Fibroblast of villous mesenchyme (primary cell): ENCODE results near the gene TOX4. TPM values are rescaled to one million over a fixed set of nuclear protein-coding genes. Genes with fewer than 3 reads are reported as not detected.

Experiments
- DNase-seq: peaks from one replicate; pipeline ENCODE4 v3.0.0-alpha.2; 2010; ENCODE audit warnings: low read depth
- H3K4me3 ChIP-seq: 2 replicates; pipeline ENCODE4 v1.5.1; 2011; ENCODE audit warnings: low read depth, mild to moderate bottlenecking, low read length
- total RNA-seq: library from RNA; depleted of rRNA; stranded (reverse); fragments of >200 nt; gene quantifications from 2 replicates; pipeline ENCODE4 v1.2.3, GENCODE V29; 2012
- TF ChIP-seq, protein P1 (sequence below): IDR thresholded peaks from 2 replicates; pipeline ENCODE4 v1.5.1; 2012; ENCODE audit warnings: low read depth, mild to moderate bottlenecking, low read length; ENCODE audit not compliant: insufficient read depth

TOX4 gene
- total RNA-seq, 1 donor, result 39.3 TPM

GRCh38 chr14:21518725-21519124 is 41.7 kb downstream of the TOX4 start:
- DNase-seq, result no peak
- H3K4me3 ChIP-seq, result no peak overlapping the region
- TF ChIP-seq, protein P1, sequence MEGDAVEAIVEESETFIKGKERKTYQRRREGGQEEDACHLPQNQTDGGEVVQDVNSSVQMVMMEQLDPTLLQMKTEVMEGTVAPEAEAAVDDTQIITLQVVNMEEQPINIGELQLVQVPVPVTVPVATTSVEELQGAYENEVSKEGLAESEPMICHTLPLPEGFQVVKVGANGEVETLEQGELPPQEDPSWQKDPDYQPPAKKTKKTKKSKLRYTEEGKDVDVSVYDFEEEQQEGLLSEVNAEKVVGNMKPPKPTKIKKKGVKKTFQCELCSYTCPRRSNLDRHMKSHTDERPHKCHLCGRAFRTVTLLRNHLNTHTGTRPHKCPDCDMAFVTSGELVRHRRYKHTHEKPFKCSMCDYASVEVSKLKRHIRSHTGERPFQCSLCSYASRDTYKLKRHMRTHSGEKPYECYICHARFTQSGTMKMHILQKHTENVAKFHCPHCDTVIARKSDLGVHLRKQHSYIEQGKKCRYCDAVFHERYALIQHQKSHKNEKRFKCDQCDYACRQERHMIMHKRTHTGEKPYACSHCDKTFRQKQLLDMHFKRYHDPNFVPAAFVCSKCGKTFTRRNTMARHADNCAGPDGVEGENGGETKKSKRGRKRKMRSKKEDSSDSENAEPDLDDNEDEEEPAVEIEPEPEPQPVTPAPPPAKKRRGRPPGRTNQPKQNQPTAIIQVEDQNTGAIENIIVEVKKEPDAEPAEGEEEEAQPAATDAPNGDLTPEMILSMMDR, result no peak

- no peak for DNase-seq
- no peak overlapping the region for H3K4me3 ChIP-seq
- TF ChIP-seq, protein P1, result no peak
These were observed 43.8 kb downstream of the TOX4 start for GRCh38 chr14:21520767-21521166.

DNA sequence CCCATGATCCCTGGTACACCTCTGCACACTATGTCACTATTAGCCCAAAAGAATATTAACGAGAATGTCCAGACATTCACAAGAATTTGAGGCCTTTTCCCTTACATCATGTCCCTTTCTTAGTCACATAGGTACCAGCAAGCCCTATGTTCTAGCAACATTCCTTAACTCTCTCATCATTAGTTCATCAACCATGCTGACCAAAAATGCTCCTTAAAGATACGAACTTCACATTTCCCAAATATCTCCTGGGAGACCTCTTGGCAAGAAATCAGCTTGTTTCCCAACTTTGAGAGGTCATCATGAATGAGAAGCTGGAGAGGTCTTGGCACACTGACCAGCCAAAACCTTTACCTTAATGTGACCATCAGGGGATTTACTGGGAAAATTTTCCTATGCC is 44.5 kb downstream of the TOX4 start:
- peak; percentile 52 for DNase-seq
- TF ChIP-seq, protein P1, result no peak
- no peak overlapping the region for H3K4me3 ChIP-seq

- TF ChIP-seq, protein P1, result no peak
- DNase-seq, result no peak
- H3K4me3 ChIP-seq, result no peak overlapping the region
These were observed 46.2 kb downstream of the TOX4 start for GRCh38 chr14:21523203-21523602.

DNA sequence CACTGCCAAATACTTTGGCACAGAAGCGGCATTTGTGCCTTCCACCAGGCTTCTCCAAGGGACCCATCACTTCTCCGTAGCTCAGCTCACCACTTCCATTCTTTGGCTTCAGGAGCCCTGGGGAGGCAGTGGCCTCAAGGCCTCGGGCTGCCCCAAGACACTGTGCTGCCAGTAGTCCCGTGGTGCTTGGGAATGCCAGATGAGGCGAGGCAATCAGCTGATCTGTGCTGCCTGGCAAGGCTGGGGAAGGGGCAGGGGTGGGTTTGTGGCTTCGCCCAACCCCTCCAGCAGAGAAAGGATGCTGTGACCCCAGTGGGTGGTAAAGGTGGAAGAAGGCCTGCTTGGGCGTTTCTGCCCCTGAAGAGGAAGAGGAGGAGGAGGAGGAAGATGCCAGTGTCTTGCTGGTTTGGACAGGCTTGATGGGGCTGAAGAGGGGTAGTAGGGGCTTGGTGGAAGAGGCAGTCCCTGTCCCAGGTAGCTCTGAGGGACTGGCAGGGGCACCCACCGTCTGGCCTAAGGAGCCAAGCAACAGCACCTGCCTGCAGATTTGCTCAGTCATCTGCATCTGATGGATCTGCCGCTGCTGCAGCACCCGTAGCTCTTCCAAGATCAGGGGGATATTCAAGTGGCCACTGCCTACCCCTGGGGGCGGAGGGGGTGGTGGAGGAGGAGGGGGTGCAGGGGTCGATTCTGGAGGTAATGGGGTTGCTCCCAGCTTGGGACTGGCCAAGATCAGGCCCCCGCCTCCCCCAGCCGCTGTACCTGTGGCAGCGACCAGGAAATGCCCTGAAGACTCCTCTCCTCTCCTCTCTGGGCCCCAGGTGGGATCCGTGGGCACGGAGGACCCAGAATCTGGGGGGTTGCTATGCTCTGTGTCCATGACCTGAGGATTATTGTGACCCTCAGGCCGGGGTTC is 47.8 kb downstream of the TOX4 start:
- DNase-seq, result no peak
- TF ChIP-seq, protein P1, result no peak
- H3K4me3 ChIP-seq, result peak overlapping the region; percentile 81

GRCh38 chr14:21525571-21525961 is 48.6 kb downstream of the TOX4 start:
- DNase-seq, result no peak
- peak overlapping the region; percentile 81 for H3K4me3 ChIP-seq
- TF ChIP-seq, protein P1, result no peak
